GM18909 (cell line): ENCODE data around the gene MEDAG.
"Not testable (repeated sequence)": the region's sequence is repeated elsewhere in the genome, so short reads cannot be mapped to it uniquely, and the experiment has no call there.

ENCODE experiments used
- ATAC-seq: cut with Tn5 transposase; IDR thresholded peaks from one replicate; pipeline ENCODE4 v1.9.1; 2021; ENCODE audit warnings: mild to moderate bottlenecking; ENCODE audit not compliant: unreplicated experiment, poor library complexity

Gene MEDAG

DNA sequence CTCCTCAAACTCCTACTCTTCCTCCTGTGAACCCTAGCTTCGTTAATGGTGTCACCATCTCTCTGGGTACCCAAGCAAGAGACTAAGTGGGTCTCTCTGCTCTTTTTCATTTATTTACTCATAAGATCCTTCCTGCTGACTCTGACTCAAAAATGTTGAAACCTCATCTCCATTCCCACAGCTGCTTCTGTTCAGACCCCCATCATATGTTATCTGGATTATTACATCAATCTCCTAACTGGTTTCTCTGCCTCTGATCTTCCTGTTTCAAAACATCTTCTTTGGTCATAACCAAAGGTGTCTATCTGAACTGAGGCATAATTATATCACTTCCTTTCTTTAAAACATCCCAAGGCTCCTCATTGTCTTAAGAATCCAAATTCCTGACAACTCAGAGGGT is 2.0 kb upstream of the MEDAG start:
- ATAC-seq = no peak

DNA sequence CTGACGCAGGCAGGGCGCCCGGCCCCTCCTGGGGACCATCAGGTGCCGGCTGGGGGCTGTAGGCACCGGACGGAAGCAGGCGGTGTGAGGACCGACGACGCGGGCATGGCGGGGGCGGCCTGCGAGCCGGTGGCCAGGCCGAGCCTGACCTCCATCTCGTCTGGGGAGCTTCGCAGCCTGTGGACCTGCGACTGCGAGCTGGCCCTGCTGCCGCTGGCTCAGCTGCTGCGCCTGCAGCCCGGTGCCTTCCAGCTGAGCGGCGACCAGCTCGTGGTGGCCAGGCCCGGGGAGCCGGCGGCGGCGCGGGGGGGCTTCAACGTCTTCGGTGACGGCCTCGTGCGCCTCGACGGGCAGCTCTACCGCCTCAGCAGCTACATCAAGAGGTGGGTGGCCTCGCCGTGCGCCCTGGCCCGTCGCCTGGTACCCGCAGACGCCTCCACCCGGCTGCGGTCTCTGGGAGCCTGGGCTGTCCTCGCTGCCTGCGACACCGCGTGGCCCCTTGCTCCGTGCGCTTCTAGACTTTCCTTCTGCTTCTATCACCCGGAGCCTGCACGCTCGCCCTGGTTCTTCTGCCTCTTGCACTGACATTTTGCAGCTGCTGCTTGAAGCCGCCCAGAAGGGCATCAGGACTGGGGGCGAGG is 460 bp downstream of the MEDAG start:
- ATAC-seq = no peak

DNA sequence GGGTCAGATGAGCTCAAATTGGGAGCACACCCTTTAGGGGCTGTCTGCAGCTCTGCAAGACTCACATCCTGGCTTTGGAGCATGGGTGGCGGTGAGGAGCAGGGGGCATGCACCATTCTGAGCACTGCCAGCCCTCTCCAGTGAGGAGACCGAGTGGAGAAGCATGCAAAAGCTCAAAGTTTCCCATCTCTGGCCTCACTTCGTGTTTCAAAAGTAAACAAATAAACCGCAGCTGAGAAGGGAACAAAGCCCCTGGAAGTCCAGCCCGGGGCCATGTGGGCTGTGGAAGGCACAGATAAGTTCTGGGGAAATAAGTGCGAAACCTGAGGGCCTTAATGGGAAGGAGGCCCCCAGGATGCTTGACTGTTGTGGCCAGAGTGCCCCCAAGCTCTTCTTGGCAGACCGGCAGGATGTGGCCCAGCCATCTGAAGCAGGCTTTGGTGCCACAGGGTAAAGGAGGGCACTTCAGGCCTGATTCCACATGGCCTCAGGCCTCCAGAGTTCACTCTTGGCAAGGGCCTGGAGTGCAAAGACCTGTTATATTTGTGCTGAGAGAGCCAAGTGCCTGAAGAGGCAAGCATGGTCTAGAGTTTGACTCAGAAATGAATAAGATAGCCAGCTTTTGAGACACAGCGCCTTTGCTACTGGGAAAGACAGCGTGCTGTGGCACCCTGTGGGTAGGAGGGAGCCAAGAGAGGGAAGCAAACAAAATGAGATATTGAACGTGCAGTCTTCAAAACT is 1.2 kb downstream of the MEDAG start:
- no peak for ATAC-seq

DNA sequence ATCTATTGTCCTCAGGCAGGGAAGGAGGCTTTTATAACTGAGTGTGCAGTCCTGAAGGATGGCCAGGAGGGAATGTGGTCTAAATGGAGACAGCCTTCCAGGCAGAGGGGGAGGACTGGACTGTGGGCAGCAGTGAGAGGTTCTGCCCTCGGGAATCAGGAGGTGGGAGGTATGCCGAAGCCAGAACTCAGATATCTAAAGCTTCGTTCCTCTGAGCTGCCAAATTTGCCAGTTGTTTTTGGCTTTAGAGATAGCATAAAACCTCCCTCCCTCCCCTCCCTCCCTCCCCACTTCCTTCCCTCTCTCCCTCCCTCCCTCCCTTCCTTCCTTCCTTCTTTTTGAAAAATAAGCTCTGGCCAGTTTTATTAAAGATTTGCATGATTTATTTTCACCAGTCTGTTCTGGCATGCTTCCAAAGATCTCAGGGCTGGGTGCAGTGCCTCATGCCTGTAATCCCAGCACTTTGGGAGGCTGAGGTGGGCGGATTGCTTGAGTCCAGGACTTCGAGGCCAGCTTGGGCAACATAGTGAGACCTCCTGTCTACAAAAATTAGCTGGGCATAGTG is 2.4 kb downstream of the MEDAG start:
- no peak for ATAC-seq

DNA sequence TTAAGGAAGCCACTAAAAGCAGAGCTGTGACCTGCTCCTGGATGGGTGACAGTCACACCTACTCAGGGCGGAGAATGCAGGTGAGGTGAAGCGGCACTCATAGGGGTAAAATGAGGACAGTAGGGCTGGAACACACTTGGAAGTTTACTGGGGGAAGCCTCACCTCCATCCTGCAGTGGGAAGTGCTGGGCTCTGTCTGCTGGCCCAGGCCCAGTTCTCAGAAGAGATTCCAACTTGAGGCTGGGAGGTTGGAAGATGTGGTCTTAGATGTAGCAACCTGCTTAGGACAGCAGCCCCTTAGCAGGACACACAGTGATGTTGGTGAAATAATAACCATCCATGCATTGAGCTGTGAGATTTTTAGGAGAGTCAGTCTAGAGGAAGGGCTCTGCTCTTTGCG is 4.6 kb downstream of the MEDAG start:
- no peak for ATAC-seq

DNA sequence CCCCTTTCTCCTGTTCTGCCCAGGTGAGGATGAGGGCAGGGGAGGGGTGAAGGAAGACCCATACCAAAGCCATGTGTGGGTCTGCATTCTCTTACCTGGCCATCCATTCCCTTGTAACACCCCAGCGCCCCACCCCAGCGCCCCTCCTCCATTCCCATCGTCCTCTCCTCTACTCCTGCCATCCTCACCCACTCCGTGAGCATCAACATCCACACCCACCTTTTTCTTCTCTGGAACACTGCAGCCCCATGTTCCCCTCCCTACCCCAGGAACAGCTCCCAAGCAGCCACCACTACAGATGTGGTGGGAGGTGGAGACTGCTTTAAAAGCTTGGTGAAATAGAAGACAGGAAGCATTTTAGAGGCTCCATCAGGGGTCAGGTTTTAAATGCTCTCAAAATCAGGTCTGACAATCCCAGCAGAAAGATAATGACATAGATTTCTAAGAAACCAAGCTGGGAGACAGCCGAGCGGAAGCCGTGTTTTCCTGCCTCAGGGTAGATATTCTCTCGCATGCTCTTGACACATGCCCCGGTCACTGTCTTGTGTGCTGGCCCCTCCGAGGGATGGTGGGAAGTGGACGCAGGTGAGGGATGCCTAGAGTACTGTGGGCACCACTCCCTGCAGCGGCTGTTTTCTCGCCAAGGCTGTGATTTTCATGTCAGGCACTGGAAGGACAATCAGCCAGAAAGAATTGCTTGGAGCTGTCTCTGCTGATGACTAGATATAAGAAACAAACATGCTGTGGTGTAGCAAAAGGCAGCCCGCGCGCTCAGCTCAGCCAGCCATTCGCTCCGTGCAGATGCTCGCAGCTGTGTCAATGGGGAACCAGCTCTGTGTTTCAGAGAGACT is 9.8 kb downstream of the MEDAG start:
- ATAC-seq = no peak

DNA sequence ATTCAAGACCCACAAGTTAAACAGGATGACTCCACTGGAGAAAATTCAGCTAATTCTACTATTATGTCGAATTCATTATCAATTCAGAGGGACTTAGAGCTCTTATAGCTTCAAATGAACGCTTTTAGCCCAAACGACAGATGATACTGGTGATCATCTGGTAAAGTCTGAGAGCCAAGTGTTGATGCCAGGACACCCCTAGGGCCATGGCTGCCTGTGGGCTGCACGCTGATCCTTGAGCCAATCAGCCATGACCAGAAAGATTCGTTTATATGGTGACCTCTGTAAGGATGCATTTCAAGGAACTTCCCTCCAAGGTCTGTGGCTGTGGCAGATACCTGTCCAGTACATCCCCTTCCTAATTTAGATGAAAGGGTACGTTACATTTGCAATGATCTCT is 10.9 kb downstream of the MEDAG start:
- no peak for ATAC-seq

DNA sequence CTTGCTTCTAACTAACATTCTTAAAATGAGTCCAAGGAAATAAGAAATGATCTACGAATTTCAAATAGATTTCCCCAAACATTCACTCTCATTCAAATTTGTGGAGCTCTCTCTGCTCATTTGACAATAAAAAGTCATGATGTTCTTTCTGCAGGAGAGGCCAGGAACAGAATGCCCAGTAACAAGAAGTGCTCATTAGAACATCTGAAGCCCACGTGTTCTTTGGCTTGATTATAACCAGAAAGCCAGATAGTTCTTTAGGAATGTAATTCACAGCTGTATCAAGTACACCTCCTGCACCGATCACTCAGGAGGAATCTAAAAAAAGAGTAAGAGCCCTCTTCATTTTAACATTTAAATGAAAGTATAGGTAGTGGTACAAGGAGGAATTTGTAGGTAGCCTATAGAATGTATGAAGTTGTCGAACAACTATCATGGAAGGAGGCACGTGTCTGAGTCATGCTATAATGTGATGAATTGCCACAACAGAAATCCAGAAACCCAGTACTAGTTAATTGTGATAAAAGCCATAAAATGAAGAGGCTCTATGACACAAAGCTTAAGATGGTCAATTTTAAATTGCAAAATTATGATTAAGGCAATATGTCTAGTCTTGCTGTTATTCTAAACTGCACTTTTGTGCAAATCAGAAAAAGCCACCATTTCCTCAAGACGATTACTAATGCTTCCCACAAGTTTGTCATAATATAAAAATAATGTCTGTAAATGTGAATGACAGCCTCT is 12.8 kb downstream of the MEDAG start:
- no peak for ATAC-seq

DNA sequence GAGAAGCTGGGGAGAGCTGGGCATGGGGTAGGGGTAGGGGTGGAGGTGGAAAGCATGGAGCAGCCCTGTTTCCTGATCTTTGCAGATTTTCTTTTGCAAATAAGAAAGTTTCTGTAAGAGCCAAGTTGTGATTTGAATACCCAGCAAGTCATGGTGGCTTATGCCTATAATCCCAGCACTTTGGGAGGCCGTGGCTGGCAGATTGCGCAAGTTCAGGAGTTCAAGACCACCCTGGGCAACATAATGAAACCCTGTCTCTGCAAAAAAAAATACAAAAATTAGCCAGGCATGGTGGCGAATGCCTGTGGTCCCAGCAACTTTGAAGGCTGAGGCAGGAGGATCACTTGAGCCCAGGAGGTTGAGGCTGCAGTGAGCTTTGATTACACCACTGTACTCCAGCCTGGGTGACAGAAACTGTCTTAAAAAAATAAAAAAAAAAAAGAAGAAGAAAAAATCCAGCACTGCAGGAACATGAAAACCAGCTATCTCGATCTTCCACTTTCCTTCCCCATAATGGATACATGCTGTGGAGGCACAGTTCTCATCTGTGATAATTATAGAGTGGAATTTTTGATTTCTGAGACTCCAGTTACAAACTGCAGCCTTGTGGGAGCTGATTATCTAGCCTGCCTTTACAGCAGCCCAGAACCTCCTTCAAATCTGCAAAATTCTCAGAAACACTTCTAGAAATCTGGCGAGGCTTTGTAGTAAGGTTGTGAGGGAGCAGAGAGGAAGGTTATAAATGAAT is 14.3 kb downstream of the MEDAG start:
- ATAC-seq = no peak

DNA sequence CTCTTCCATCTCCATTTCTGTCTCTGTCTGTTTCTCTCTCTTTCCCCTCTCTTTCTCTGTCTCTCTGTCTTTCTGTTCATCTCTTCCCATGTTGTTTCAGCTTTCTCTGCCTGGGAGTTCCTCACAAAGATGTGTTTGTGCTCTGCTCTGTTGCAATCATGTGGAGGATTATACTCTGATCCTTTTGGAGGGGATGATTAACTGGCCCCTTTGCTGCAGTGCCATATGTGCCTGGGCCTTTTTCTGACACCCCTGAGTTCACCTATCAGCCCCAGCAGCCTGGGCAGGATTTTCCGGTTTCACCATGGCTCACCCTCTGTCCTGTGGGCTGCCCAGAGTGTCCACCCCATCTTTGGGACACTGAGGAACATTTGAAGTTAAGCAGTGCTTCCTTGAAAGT is 17.3 kb downstream of the MEDAG start:
- no peak for ATAC-seq

DNA sequence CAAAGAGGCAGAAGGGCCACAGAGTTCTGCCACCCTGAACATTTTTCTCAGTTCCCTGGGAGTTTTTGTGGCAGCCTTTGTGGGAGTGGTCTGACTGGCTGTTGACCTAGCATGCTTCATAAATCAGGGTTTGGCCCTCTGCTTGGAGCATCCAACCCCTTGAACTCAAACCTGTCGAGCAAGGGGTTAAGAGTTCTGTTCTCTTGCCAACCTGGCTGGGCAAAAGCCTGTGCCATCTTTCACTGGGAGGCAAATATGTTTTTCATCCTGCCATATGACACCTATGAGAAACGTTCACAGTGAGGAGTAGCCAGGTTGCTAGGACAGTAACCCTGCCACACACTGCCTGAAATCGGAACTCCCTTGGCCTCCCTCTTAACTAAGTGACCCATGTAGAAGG is 18.6 kb downstream of the MEDAG start:
- ATAC-seq = no peak

DNA sequence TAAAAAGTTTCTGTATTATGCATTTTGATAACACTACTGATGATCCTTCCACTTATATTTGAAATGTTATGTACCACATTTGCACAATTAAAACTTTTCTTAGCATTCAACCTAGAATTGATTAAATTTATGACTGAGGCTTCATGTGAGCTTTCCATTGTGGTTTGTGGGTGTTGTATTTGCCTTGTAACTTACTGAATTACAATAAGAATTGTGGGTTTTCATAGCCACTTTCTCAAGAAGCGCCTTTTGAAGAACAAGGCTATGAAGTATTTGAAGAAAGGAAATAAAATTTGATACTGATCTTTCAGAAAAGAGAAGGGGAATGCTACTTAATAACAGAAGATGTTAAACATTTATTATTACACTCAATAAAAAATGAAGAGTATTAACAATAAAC is 19.4 kb downstream of the MEDAG start:
- no peak for ATAC-seq

DNA sequence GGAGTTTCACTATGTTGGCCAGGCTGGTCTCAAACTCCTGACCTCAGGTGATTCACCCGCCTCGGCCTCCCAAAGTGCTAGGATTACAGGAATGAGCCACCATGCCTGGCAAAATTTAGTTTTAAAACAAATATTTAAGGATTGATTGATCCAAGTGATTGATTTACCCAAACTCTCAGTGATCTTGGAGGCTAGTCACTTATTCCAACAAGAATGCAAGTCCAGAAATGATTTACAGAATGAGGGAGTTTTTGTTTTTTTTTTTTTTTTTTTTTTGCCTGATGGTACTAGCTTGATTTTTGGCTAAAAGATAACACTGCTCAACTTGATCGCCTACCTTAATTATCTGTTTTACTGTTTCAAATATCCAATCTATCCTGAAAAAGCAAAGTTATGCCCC is 20.7 kb downstream of the MEDAG start:
- no peak for ATAC-seq

DNA sequence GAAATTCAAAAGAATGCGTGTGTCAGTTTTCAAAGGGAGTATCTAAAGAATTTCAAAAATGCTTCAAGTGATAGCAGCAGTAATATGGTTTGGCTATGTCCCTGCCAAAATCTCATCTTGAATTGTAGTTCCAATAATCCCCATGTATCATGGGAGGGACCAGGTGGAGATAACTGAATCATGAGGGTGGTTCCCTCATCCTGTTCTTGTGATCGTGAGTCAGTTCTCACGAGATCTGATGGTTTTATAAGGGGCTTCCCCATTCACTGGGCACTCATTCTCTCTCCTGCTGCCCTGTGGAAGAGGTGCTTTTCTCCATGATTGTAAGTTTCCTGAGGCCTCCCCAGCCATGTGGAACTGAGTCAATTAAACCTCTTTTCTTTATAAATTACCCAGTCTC is 21.1 kb downstream of the MEDAG start:
- not testable (repeated sequence) for ATAC-seq

DNA sequence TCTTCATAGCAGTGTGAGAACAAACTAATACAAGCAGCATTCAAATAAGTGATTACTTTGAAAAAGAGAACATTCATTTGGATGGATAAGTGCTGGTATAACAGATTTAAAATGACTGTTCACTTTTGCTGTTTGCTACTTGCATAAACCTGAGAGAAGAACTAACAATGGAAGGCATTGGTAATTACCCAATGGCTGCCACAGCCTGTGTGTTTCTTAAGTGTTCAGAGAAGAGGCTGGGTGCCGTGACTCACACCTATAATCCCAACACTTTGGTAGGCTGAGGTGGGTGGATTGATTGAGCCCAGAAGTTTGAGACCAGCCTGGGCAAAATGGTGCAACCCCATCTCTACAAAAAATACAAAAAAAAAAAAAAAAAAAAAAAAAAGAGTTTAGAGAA is 21.5 kb downstream of the MEDAG start:
- no peak for ATAC-seq

DNA sequence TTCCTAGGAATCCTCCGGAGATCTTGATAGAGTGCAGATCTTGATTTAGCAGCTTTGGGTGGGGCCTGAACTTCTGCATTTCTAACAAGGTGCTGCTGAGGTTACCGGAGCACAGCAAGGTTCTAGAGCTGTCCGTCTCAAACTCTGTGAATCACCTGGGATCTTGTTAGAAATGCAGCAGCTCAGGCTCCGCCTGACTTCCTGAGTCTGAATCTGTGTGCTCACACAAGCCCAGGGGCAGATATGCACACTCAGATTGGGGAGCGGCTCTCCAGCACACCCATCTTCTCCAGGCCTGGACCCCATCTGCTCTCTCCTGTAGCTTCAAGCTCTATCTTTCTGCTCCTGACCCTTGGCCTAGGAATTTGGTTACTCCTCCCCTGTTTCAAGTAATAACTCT is 22.9 kb downstream of the MEDAG start:
- no peak for ATAC-seq

DNA sequence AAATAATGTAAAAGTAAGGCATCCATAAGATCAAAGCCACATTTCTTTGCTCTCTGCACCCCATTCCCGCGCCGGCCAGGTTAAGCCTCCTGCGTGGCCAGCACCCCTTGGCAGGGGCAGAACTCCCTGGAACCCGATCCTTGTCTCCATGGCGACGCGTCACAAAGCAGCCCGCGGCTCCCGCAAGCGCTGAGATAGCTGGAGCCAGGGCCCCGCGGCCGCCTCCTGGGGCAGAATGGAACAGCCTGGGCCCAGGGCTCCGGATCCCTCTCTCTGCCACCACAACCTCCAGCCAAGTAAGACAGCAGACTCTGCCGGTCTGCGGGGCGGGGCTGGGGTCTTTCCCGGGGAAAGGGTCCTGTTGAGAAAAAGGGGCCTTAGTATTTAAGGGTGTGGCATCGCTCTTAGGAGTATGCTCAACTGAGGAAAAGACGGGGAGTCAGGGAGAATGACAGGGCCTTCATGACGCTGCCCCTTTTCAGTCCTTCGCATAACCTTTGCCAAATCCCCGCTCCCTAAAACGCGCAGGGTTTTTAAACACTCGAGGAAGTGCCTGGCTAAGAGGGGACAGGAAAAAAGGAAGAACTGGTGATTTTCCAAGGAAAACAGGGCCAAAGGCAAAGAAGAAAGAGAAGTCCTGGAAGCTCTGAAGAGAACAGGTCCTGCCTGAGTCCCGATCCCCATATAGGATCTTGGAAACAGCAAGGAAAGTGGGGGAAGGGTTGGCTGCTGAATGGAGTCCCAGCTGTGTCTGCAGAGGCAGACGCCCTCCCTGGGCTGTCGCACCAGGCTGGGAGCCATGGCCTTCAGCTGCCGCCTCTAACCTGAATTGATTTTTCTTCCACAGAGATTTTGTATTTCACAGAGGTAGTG is 26.6 kb downstream of the MEDAG start, which contains the start of gene TEX26:
Gene TEX26 (plus strand): TSS at position 176 of the 873 bp plus-strand sequence. CDS start 60 bp downstream, at position 236.
- ATAC-seq = no peak

DNA sequence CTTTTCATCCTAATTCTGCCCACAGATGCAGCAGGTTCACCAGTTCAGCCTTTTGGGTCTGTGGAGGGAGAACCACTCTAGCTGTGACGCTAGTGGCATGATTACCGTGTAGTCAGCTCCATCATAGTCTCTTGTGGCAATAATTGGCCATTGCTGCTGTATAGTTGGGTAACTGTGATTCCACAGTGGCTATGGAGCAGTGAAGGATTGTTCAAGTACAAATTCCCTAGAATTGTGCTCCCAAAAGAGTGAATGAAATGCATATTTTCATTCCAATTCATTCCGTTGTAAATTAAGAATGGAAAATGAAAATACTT is 27.2 kb downstream of the MEDAG start:
- no peak for ATAC-seq

DNA sequence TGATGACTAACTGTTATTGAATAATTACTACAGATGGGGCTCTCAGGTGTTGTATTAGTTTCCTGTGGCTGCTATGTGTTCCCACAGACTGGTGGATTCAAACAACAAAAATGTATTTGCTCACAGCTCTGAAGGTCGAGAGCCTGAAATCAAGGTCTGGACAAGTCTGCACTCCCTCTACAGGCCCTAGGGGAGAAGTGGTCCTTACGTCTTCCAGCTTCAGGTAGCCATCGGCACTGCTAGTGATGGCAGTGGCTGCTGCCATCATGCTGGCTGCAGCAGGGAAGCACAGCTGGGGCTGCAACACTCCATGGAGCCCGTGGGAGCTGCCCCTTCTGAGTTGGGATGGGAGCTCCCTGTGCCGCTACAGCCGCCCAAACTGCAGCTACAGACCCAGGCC is 28.3 kb downstream of the MEDAG start:
- no peak for ATAC-seq
